Glutamatergic neuron (in vitro differentiated cells): ENCODE data around the gene TSPAN14. TPM values are rescaled to one million over a fixed set of nuclear protein-coding genes. Genes with fewer than 3 reads are reported as not detected.

ENCODE experiments used
- DNase-seq: peaks from one replicate; pipeline ENCODE4 v3.0.0; 2022
- H3K27ac Mint-ChIP-seq: one replicate; pipeline ENCODE4 v1.8.0; 2020; ENCODE audit warnings: mild to moderate bottlenecking, mixed read lengths, inconsistent platforms; ENCODE audit not compliant: unreplicated experiment
- H3K27me3 Mint-ChIP-seq: one replicate; pipeline ENCODE4 v1.8.0; 2020; ENCODE audit warnings: mild to moderate bottlenecking, moderate library complexity, mixed read lengths, inconsistent platforms; ENCODE audit not compliant: unreplicated experiment
- H3K36me3 Mint-ChIP-seq: one replicate; pipeline ENCODE4 v1.8.0; 2020; ENCODE audit warnings: mild to moderate bottlenecking, mixed read lengths, inconsistent platforms; ENCODE audit not compliant: unreplicated experiment
- H3K4me1 Mint-ChIP-seq: one replicate; pipeline ENCODE4 v1.8.0; 2020; ENCODE audit warnings: mild to moderate bottlenecking, low read depth, mixed read lengths, inconsistent platforms; ENCODE audit not compliant: unreplicated experiment
- H3K4me3 Mint-ChIP-seq: one replicate; pipeline ENCODE4 v1.8.0; 2020; ENCODE audit warnings: mild to moderate bottlenecking, mixed read lengths, inconsistent platforms; ENCODE audit not compliant: unreplicated experiment
- H3K9me3 Mint-ChIP-seq: one replicate; pipeline ENCODE4 v1.8.0; 2020; ENCODE audit warnings: mild to moderate bottlenecking, moderate library complexity, mixed read lengths, inconsistent platforms; ENCODE audit not compliant: unreplicated experiment
- total RNA-seq: library from RNA; stranded (reverse); fragmentation: NEBNext Ultra II Directional; extraction: Animal tissue kit (Norgen Biotek cat#: 25700); gene quantifications from one replicate; pipeline ENCODE4 v1.2.1, GENCODE V29; 2021; ENCODE audit not compliant: unreplicated experiment
- TF ChIP-seq, protein P1 (sequence below): fragments of 200-600 bp; sonication (generic); IDR thresholded peaks from one replicate; pipeline ENCODE4 v1.5.0; 2021; ENCODE audit not compliant: partially characterized antibody, unreplicated experiment

The TSPAN14 gene
- total RNA-seq, 1 donor from 2014 or later, result 141 TPM

DNA sequence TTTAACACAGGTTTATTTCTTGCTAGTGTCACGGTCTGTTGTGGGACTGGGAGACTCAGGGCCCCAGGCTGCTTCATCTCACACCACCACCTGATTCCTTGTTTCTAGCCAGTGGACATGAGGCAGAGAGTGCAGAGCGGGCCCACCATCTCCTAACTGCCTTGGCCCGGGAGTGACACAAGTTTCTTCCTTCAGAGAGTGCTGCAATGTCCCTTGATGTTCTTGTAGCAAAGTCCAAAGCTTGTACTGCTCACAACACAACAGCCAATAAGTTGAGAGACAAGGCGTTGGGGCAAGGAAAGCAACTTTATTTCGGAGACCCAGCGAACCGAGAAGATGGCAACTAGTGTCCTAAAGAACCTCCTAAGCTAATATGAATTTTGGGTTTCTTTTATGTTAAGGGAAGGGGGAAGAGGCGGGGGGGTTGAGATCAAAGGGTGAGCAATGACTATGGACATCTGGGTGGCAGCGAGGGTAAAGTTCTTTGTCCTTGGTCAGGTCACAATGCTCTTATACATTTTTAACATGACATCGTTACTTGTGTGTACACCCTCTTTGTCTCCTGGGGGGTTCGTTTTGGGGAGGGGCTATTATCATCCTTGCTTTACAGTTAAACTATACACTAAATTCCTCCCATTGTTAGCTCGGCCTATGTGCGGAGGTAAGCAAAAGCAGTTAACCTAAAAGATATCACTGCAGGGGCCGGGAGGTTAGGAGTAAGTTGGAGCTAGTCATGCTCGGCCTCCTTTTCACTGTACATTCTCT lies 115.2 kb downstream of the TSPAN14 start:
- H3K27me3 Mint-ChIP-seq, result no peaks in the 10 kb centered on the region
- H3K27ac Mint-ChIP-seq, result no peak overlapping the region
- TF ChIP-seq, protein P1, sequence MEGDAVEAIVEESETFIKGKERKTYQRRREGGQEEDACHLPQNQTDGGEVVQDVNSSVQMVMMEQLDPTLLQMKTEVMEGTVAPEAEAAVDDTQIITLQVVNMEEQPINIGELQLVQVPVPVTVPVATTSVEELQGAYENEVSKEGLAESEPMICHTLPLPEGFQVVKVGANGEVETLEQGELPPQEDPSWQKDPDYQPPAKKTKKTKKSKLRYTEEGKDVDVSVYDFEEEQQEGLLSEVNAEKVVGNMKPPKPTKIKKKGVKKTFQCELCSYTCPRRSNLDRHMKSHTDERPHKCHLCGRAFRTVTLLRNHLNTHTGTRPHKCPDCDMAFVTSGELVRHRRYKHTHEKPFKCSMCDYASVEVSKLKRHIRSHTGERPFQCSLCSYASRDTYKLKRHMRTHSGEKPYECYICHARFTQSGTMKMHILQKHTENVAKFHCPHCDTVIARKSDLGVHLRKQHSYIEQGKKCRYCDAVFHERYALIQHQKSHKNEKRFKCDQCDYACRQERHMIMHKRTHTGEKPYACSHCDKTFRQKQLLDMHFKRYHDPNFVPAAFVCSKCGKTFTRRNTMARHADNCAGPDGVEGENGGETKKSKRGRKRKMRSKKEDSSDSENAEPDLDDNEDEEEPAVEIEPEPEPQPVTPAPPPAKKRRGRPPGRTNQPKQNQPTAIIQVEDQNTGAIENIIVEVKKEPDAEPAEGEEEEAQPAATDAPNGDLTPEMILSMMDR, result no peak
- peaks cover 2% of the 10 kb centered on the region for H3K4me1 Mint-ChIP-seq
- H3K4me3 Mint-ChIP-seq, result no peak overlapping the region
- DNase-seq, result no peak
- H3K36me3 Mint-ChIP-seq, result no peaks in the 10 kb centered on the region
- no peaks in the 10 kb centered on the region for H3K9me3 Mint-ChIP-seq

GRCh38 chr10:80571352-80571751 lies 117.2 kb downstream of the TSPAN14 start:
- DNase-seq, result no peak
- TF ChIP-seq, protein P1, result no peak
- Mint-ChIP-seq H3K4me3 (no peak overlapping the region), H3K4me1 (peaks cover 2% of the 10 kb centered on the region), H3K9me3 (no peaks in the 10 kb centered on the region), H3K36me3 (no peaks in the 10 kb centered on the region), H3K27ac (no peak overlapping the region), H3K27me3 (no peaks in the 10 kb centered on the region)

- no peak overlapping the region for H3K27ac Mint-ChIP-seq
- H3K36me3 Mint-ChIP-seq, result peaks cover 8% of the 10 kb centered on the region
- no peak for DNase-seq
- TF ChIP-seq, protein P1, result no peak
- H3K4me3 Mint-ChIP-seq, result no peak overlapping the region
- peaks cover 5% of the 10 kb centered on the region for H3K27me3 Mint-ChIP-seq
- no peaks in the 10 kb centered on the region for H3K4me1 Mint-ChIP-seq
- no peaks in the 10 kb centered on the region for H3K9me3 Mint-ChIP-seq
Measured at GRCh38 chr10:80579181-80579763, 125.2 kb downstream of the TSPAN14 start.

DNA sequence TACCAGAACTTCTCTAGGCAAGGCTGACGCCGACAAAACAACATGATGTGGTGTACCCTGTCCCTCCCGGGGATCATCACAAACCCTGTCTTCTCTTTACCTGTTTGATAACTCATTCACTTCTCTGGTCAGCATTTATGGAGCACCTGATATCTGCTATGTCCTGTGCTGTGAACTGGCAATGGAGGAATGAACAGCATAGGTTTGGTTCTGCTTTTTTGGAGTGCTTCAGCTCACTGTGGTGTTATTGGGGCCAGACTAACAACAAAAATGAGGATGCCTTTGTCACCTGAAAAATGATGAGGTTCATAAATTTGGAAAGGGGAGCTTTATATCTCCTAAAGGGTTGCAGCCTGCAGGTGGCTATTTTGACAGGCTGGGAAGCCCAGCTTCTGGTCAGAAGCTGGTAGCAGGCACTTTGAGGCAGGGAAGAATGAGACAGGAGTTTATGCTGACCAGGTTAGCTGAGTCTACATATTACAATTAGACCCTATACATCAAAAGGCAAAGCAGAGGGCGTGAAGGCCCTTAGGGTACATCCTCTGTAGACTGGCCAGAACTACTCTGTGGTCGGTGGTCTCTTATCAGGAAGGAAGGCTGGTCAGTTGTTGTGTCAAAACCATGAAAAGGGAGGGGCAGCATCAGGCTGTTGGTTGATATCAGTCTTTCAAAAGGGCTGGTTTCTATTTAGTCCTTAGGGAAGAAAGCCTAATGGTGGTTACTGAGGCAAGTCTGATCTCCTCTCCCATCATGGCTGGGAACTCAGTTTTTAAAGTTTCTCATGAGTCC lies 125.9 kb downstream of the TSPAN14 start:
- Mint-ChIP-seq H3K9me3 (no peaks in the 10 kb centered on the region), H3K4me1 (no peaks in the 10 kb centered on the region), H3K36me3 (peaks cover 8% of the 10 kb centered on the region), H3K27ac (no peak overlapping the region), H3K27me3 (peaks cover 6% of the 10 kb centered on the region), H3K4me3 (no peak overlapping the region)
- TF ChIP-seq, protein P1, result no peak
- DNase-seq, result no peak
